H1 (cell line): Measurements from ENCODE around the gene SERPINH1.

Experiments used
- CTCF ChIP-seq, 3 experiments: IDR thresholded peaks; 1 replicate in 2 of 3; 2 replicates in 1 of 3; pipeline versions ENCODE4 v1.5.1 to v1.6.1; 2011; ENCODE audit warnings: low read length in 3 of 3, mild to moderate bottlenecking in 3 of 3, inconsistent platforms in 2 of 3, low read depth in 1 of 3, moderate library complexity in 1 of 3; ENCODE audit not compliant: insufficient read depth in 1 of 3; ENCODE audit errors: control extremely low read depth in 1 of 3
- EP300 ChIP-seq, 2 experiments: IDR thresholded peaks; 1 replicate in 1 of 2; 2 replicates in 1 of 2; pipeline ENCODE4 v1.6.1; 2011 to 2012; ENCODE audit warnings: low read depth in 2 of 2, low read length in 2 of 2, mild to moderate bottlenecking in 2 of 2, borderline replicate concordance in 1 of 2, inconsistent platforms in 1 of 2, moderate library complexity in 1 of 2
- POLR2A ChIP-seq, 2 experiments: IDR thresholded peaks; 1 replicate in 1 of 2; 2 replicates in 1 of 2; pipeline ENCODE4 v1.6.1; 2011; ENCODE audit warnings: low read depth in 2 of 2, low read length in 2 of 2, mild to moderate bottlenecking in 2 of 2; ENCODE audit errors: control extremely low read depth in 1 of 2
- RXRA ChIP-seq: IDR thresholded peaks from 2 replicates; pipeline ENCODE4 v1.6.1; 2011; ENCODE audit warnings: low read depth, mild to moderate bottlenecking, low read length, moderate library complexity; ENCODE audit not compliant: insufficient read depth

- TF ChIP-seq CTCF (IDR thresholded peaks at IDR 0.05; ENCODE audit: control extremely low read depth in 1 of 3, insufficient read depth in 1 of 3, low read depth in 1 of 3, low read length in 3 of 3) (no peak), RXRA (no peak), POLR2A (IDR thresholded peaks at IDR 0.05; ENCODE audit: control extremely low read depth in 1 of 2, low read depth in 2 of 2, low read length in 2 of 2) (peak in 1 of 2 experiments; percentile 16; a peak in 1 of 3 replicates), EP300 (IDR thresholded peaks at IDR 0.05; ENCODE audit: borderline replicate concordance in 1 of 2, low read depth in 2 of 2, low read length in 2 of 2) (no peak)
Measured at GRCh38 chr11:75563501-75563977, 1.5 kb downstream of the SERPINH1 start.
